ENCODE results near the gene ALKBH5. TPM values are rescaled to one million over a fixed set of nuclear protein-coding genes. Genes with fewer than 3 reads are reported as not detected.

The ALKBH5 gene
- total RNA-seq, 1 donor from 2014 or later: 92.6 TPM

GRCh38 chr17:18139949-18140348, 43.7 kb upstream of the ALKBH5 start:
- Histone ChIP-seq H3K27me3 (ENCODE audit: insufficient read depth, low read length) (no peaks in the 10 kb centered on the region), H4K20me1 (ENCODE audit: insufficient read depth, low read length) (no peaks in the 10 kb centered on the region), H3K79me2 (ENCODE audit: insufficient read depth, low read length) (no peaks in the 10 kb centered on the region), H3K36me3 (ENCODE audit: insufficient read depth, low read length) (no peaks in the 10 kb centered on the region), H2AFZ (ENCODE audit: low read depth, low read length) (no peak overlapping the region), H3K9ac (ENCODE audit: low read length) (no peak overlapping the region), H3K9me3 (ENCODE audit: insufficient read depth, low read depth, low read length) (no peaks in the 10 kb centered on the region), H3K4me2 (ENCODE audit: low read length) (no peak overlapping the region), H3K4me3 (ENCODE audit: insufficient read depth, low read depth, low read length) (no peak overlapping the region), H3K4me1 (ENCODE audit: insufficient read depth, low read length) (no peaks in the 10 kb centered on the region), H3K27ac (ENCODE audit: low read depth, low read length) (no peak overlapping the region)
- Mint-ChIP-seq H3K4me1 (ENCODE audit: low read depth, unreplicated experiment) (no peaks in the 10 kb centered on the region), H3K36me3 (ENCODE audit: low read depth, unreplicated experiment) (peaks cover 5% of the 10 kb centered on the region), H3K27ac (ENCODE audit: unreplicated experiment) (no peak overlapping the region), H3K4me3 (ENCODE audit: unreplicated experiment) (no peak overlapping the region), H3K9me3 (ENCODE audit: unreplicated experiment) (no peaks in the 10 kb centered on the region), H3K27me3 (ENCODE audit: low read depth, unreplicated experiment) (peaks cover 20% of the 10 kb centered on the region)
- no peak for FAIRE-seq
- peak; percentile 4 for DNase-seq (ENCODE audit: low read depth)
- TF ChIP-seq EZH2 (IDR thresholded peaks at IDR 0.05; ENCODE audit: insufficient read depth, low read length): no peak
- TF ChIP-seq, protein P1, sequence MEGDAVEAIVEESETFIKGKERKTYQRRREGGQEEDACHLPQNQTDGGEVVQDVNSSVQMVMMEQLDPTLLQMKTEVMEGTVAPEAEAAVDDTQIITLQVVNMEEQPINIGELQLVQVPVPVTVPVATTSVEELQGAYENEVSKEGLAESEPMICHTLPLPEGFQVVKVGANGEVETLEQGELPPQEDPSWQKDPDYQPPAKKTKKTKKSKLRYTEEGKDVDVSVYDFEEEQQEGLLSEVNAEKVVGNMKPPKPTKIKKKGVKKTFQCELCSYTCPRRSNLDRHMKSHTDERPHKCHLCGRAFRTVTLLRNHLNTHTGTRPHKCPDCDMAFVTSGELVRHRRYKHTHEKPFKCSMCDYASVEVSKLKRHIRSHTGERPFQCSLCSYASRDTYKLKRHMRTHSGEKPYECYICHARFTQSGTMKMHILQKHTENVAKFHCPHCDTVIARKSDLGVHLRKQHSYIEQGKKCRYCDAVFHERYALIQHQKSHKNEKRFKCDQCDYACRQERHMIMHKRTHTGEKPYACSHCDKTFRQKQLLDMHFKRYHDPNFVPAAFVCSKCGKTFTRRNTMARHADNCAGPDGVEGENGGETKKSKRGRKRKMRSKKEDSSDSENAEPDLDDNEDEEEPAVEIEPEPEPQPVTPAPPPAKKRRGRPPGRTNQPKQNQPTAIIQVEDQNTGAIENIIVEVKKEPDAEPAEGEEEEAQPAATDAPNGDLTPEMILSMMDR (IDR thresholded peaks at IDR 0.05; ENCODE audit: insufficient read depth, low read depth, low read length): peak; percentile 24

- no peak overlapping the region for H3K4me3 ChIP-seq (ENCODE audit: insufficient read depth, low read depth, low read length)
- no peak overlapping the region for H3K27ac ChIP-seq (ENCODE audit: low read depth, low read length)
- Mint-ChIP-seq H3K27ac (ENCODE audit: unreplicated experiment) (no peak overlapping the region), H3K9me3 (ENCODE audit: unreplicated experiment) (no peaks in the 10 kb centered on the region), H3K36me3 (ENCODE audit: low read depth, unreplicated experiment) (peaks cover 5% of the 10 kb centered on the region), H3K27me3 (ENCODE audit: low read depth, unreplicated experiment) (peaks cover 18% of the 10 kb centered on the region), H3K4me3 (ENCODE audit: unreplicated experiment) (no peak overlapping the region), H3K4me1 (ENCODE audit: low read depth, unreplicated experiment) (no peaks in the 10 kb centered on the region)
- TF ChIP-seq, protein P1 (IDR thresholded peaks at IDR 0.05; ENCODE audit: insufficient read depth, low read depth, low read length): no peak
- TF ChIP-seq EZH2 (IDR thresholded peaks at IDR 0.05; ENCODE audit: insufficient read depth, low read length): no peak
- H3K27me3 ChIP-seq (ENCODE audit: insufficient read depth, low read length): no peaks in the 10 kb centered on the region
- H3K4me1 ChIP-seq (ENCODE audit: insufficient read depth, low read length): no peaks in the 10 kb centered on the region
- no peaks in the 10 kb centered on the region for H4K20me1 ChIP-seq (ENCODE audit: insufficient read depth, low read length)
- no peak overlapping the region for H2AFZ ChIP-seq (ENCODE audit: low read depth, low read length)
- no peaks in the 10 kb centered on the region for H3K36me3 ChIP-seq (ENCODE audit: insufficient read depth, low read length)
- no peaks in the 10 kb centered on the region for H3K79me2 ChIP-seq (ENCODE audit: insufficient read depth, low read length)
- no peak overlapping the region for H3K4me2 ChIP-seq (ENCODE audit: low read length)
- FAIRE-seq: no peak
- H3K9ac ChIP-seq (ENCODE audit: low read length): no peak overlapping the region
- no peaks in the 10 kb centered on the region for H3K9me3 ChIP-seq (ENCODE audit: insufficient read depth, low read depth, low read length)
- no peak for DNase-seq (ENCODE audit: low read depth)
These were observed 43.0 kb upstream of the ALKBH5 start for GRCh38 chr17:18140648-18141047.

DNA sequence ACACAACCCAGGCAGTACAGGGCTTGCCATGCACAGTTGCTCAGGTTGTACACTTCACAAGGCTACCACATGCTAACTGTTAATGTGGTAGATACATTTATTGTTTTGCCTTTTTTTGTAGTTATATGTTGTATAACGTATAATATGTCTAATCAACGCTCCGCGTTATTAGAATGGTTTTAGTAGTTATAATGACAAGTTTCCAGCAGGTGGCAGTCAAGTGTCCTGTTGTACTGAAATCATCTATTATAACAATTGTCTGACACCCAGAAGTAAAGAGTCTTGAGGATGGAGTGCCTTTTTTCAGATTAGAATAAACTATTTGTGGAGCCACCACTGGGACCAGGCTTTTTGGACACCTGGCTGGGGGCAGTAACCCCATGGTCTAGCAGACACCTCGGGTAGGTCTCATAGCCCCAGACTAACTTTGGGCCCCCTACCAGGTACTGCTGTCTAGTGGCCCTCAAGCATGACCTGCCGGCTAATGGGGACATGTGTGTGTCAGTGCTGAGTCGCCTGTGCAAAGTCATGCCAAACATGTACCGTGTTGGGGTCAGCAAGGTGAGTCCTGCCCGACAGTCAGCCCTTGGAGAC, 42.3 kb upstream of the ALKBH5 start:
- no peaks in the 10 kb centered on the region for H3K4me1 Mint-ChIP-seq (ENCODE audit: low read depth, unreplicated experiment)
- DNase-seq (ENCODE audit: low read depth): peak; percentile 26
- TF ChIP-seq, protein P1 (IDR thresholded peaks at IDR 0.05; ENCODE audit: insufficient read depth, low read depth, low read length): peak; percentile 57
- no peak for TF ChIP-seq EZH2 (IDR thresholded peaks at IDR 0.05; ENCODE audit: insufficient read depth, low read length)
- H3K36me3 ChIP-seq (ENCODE audit: insufficient read depth, low read length): no peaks in the 10 kb centered on the region
- H3K79me2 ChIP-seq (ENCODE audit: insufficient read depth, low read length): no peaks in the 10 kb centered on the region
- H3K9ac ChIP-seq (ENCODE audit: low read length): no peak overlapping the region
- no peak overlapping the region for H3K4me3 Mint-ChIP-seq (ENCODE audit: unreplicated experiment)
- no peak overlapping the region for H3K27ac ChIP-seq (ENCODE audit: low read depth, low read length)
- H3K9me3 ChIP-seq (ENCODE audit: insufficient read depth, low read depth, low read length): no peaks in the 10 kb centered on the region
- H2AFZ ChIP-seq (ENCODE audit: low read depth, low read length): no peak overlapping the region
- H3K4me2 ChIP-seq (ENCODE audit: low read length): no peak overlapping the region
- H3K27me3 Mint-ChIP-seq (ENCODE audit: low read depth, unreplicated experiment): peaks cover 11% of the 10 kb centered on the region
- no peaks in the 10 kb centered on the region for H3K9me3 Mint-ChIP-seq (ENCODE audit: unreplicated experiment)
- no peaks in the 10 kb centered on the region for H3K27me3 ChIP-seq (ENCODE audit: insufficient read depth, low read length)
- no peaks in the 10 kb centered on the region for H3K36me3 Mint-ChIP-seq (ENCODE audit: low read depth, unreplicated experiment)
- no peak overlapping the region for H3K4me3 ChIP-seq (ENCODE audit: insufficient read depth, low read depth, low read length)
- peak; percentile 67 for FAIRE-seq
- H3K27ac Mint-ChIP-seq (ENCODE audit: unreplicated experiment): no peak overlapping the region
- H3K4me1 ChIP-seq (ENCODE audit: insufficient read depth, low read length): no peaks in the 10 kb centered on the region
- no peaks in the 10 kb centered on the region for H4K20me1 ChIP-seq (ENCODE audit: insufficient read depth, low read length)
